WERI-Rb-1 (cell line): Measurements from ENCODE around the gene SLC22A5.

Experiments used
- DNase-seq: peaks from one replicate; pipeline ENCODE4 v3.0.0-alpha.2; 2020
- H3K27ac ChIP-seq: fragments of 250-450 bp; sonication (Bioruptor Pico); 2 replicates; pipeline ENCODE4 v1.5.1; 2020; ENCODE audit warnings: mild to moderate bottlenecking, moderate library complexity
- H3K27me3 ChIP-seq: fragments of 250-450 bp; sonication (Bioruptor Pico); 2 replicates; pipeline ENCODE4 v1.5.1; 2021; ENCODE audit warnings: mild to moderate bottlenecking, low read depth, moderate library complexity; ENCODE audit not compliant: insufficient read depth, severe bottlenecking
- H3K36me3 ChIP-seq: fragments of 250-450 bp; sonication (Bioruptor Pico); 2 replicates; pipeline ENCODE4 v1.5.1; 2020; ENCODE audit warnings: mild to moderate bottlenecking, moderate library complexity
- H3K4me3 ChIP-seq: 2 replicates; pipeline ENCODE4 v1.5.1; 2011; ENCODE audit warnings: low read depth, mild to moderate bottlenecking, control low read depth, low read length
- H3K9me3 ChIP-seq: fragments of 250-450 bp; sonication (Bioruptor Pico); 2 replicates; pipeline ENCODE4 v1.5.1; 2021; ENCODE audit warnings: mild to moderate bottlenecking, moderate library complexity; ENCODE audit not compliant: severe bottlenecking
- TF ChIP-seq, protein P1 (sequence below): IDR thresholded peaks from 2 replicates; pipeline ENCODE4 v1.5.1; 2011; ENCODE audit warnings: low read depth, mild to moderate bottlenecking, control low read depth, inconsistent platforms, low read length

SLC22A5 gene

DNA sequence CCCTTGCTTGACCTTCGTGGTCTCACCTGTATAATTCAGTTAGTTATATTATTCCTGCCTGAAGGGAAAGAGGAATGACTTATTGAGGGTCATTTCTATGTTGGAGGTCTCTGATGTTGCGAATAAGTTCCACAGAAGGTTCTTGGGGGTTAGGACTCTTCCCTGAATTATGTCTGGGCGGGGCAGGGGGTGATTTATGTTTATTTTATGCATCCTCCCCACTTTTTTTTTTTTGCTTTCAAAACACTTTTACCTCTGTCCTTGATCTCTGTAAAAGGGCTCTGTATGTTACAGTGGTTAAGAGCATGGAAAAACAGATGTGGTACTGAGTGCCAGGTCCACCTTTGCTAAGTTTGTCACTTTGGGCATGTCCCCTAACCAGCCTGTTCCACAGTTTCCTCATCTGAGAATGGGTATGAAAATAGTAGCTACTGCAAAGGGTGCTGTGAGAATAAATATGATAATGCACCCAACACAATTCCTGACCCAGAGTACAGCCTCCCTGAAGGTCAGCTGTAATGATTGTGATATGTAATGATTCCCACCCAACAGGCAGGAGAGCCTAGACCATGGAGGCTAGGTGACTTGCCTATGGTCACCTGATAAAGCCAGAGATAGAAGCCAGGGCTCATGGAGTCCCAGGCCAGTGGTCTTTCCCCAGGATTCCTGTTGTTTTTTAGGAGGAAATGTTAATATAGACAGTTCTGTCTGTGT, 54.8 kb downstream of the SLC22A5 start:
- Histone ChIP-seq H3K27me3 (no peaks in the 10 kb centered on the region), H3K27ac (no peak overlapping the region), H3K9me3 (no peaks in the 10 kb centered on the region), H3K36me3 (no peaks in the 10 kb centered on the region), H3K4me3 (no peak overlapping the region)
- TF ChIP-seq, protein P1, sequence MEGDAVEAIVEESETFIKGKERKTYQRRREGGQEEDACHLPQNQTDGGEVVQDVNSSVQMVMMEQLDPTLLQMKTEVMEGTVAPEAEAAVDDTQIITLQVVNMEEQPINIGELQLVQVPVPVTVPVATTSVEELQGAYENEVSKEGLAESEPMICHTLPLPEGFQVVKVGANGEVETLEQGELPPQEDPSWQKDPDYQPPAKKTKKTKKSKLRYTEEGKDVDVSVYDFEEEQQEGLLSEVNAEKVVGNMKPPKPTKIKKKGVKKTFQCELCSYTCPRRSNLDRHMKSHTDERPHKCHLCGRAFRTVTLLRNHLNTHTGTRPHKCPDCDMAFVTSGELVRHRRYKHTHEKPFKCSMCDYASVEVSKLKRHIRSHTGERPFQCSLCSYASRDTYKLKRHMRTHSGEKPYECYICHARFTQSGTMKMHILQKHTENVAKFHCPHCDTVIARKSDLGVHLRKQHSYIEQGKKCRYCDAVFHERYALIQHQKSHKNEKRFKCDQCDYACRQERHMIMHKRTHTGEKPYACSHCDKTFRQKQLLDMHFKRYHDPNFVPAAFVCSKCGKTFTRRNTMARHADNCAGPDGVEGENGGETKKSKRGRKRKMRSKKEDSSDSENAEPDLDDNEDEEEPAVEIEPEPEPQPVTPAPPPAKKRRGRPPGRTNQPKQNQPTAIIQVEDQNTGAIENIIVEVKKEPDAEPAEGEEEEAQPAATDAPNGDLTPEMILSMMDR: no peak
- no peak for DNase-seq

- H3K9me3 ChIP-seq: peaks cover 3% of the 10 kb centered on the region
- DNase-seq: no peak
- TF ChIP-seq, protein P1: no peak
- no peaks in the 10 kb centered on the region for H3K27me3 ChIP-seq
- no peaks in the 10 kb centered on the region for H3K36me3 ChIP-seq
- no peak overlapping the region for H3K4me3 ChIP-seq
- H3K27ac ChIP-seq: no peak overlapping the region
These were observed 55.8 kb downstream of the SLC22A5 start for GRCh38 chr5:132425009-132425937.

DNA sequence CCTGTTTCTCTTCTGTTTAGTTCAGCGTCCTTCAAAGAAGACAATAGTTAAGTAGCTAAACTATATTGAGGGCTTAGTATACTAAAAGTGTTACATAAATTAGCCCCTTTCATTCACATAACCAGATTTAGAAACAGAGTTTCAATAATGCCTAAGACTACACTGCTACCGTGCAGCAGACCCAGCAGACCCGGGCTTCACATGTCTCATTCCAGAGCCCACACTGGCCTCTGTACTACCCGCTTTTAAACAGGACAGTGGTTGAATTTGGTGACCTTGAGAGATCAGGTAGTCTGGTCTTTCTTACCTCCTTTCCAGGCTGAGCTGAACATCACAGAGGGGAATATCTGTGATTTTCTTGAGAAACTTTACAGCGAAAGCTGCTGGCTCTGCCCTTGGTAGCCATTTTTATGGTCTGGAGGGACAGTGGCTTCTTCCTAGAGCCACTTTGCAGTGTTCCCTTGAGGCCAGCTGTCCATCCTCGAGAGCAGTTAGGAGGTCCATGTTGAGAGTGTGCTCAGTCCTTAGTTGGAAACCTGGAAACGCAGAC, 56.5 kb downstream of the SLC22A5 start:
- Histone ChIP-seq H3K27me3 (no peaks in the 10 kb centered on the region), H3K36me3 (no peaks in the 10 kb centered on the region), H3K4me3 (no peak overlapping the region), H3K27ac (no peak overlapping the region), H3K9me3 (peaks cover 3% of the 10 kb centered on the region)
- DNase-seq: no peak
- TF ChIP-seq, protein P1: no peak

DNA sequence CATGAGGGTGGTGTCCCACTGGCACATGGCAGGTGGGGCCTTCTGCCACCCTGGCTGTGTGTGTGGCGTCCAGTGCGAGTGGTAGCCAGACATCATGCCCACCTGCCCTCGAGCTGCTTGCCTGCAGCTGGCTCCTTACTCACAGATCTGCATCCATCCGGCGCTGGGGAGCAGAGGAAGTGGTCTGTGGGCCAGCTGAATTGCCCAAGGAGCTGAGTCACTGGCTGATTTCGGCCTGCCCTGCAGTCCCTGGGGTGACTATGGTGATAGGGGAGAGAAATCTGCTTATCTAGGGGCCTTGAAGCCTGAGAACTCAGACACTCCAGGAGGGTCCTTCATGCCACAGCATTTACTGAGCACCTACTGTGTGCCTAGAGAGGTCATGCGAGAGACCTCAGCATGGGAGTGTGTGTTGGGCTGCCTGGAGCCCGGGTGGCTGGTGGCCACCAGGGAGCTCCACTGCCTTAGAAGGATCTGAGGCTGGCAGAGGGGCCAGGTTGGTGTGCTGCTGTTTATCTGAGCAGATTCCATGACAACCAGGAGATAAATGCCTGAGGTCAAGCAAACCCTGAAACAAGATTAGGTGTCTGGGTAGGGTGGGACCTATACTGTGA, 57.1 kb downstream of the SLC22A5 start:
- Histone ChIP-seq H3K27me3 (no peaks in the 10 kb centered on the region), H3K27ac (no peak overlapping the region), H3K4me3 (no peak overlapping the region), H3K36me3 (no peaks in the 10 kb centered on the region), H3K9me3 (peaks cover 3% of the 10 kb centered on the region)
- DNase-seq: no peak
- TF ChIP-seq, protein P1: peak; percentile 53

GRCh38 chr5:132427281-132428146, 58.0 kb downstream of the SLC22A5 start:
- no peak overlapping the region for H3K27ac ChIP-seq
- DNase-seq: no peak
- TF ChIP-seq, protein P1: no peak
- no peak overlapping the region for H3K4me3 ChIP-seq
- no peaks in the 10 kb centered on the region for H3K36me3 ChIP-seq
- peaks cover 3% of the 10 kb centered on the region for H3K9me3 ChIP-seq
- H3K27me3 ChIP-seq: no peaks in the 10 kb centered on the region
